ENCODE results near the gene ZC3H10.

Gene ZC3H10

DNA sequence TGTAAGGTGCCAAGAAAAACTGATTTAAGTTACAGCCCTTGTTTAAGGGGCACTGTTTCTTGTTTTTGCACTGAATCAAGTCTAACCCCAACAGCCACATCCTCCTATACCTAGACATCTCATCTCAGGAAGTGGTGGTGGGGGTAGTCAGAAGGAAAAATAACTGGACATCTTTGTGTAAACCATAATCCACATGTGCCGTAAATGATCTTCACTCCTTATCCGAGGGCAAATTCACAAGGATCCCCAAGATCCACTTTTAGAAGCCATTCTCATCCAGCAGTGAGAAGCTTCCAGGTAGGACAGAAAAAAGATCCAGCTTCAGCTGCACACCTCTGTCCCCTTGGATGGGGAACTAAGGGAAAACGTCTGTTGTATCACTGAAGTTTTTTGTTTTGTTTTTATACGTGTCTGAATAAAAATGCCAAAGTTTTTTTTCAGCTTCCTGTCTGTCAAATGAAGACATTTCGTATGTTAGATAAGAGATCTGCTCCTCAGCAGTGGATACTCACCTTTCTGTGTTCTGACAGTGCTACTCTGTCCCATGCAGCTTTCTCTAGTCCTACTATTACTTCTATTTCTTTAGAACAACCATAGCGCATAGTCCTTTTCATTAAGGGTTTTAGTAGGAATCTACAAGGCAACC, 14.9 kb upstream of the ZC3H10 start:
- no peak for DNase-seq (ENCODE audit: low spot score)

DNA sequence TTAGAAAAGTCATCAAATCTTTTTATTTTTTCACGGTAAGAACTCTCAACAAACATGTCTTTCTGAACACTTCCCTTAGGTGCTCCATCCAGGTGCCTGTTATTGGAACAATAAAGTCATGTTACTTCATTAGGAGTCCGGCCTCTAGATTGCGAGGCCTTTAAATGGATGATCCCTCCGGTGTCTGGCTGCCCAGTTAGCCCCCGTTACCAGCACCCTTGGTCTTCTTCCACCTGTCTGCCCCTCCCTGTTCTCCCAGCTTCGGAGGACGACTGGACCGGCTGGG, 14.3 kb upstream of the ZC3H10 start:
- no peak for DNase-seq (ENCODE audit: low spot score)

DNA sequence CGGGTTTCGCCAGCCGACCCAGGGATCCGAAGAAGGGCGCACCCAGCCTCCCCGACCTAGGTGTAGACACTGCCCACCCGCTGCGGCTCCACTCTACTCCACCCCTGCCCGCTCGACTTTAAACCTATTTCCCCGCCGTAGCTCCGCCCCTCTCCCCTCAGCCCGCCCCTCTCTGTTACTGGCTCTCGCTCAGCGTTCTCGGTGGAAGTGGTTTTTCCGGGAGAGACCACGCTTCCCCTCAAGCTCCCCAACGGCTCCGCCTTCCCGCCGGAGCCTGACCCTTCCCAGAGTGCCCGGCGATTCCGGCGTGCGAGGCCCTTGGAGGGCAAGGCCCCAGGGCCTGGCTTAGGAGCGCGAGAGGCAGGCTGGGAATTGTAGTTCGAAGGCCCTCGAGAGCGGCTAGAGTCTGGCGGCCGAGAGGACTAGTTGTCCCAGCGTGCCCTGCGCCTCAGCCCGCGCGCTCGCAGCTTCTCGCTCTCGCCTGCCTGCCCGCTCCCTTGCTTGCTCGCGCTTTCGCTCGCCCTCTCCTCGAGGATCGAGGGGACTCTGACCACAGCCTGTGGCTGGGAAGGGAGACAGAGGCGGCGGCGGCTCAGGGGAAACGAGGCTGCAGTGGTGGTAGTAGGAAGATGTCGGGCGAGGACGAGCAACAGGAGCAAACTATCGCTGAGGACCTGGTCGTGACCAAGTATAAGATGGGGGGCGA, 13.8 kb upstream of the ZC3H10 start, which contains the start of gene PA2G4:
PA2G4 (plus strand) TSS at position 451 of the 706 bp plus-strand sequence; CDS start at position 630, 179 bp downstream.
- DNase-seq (ENCODE audit: low spot score), result peak; percentile 100

DNA sequence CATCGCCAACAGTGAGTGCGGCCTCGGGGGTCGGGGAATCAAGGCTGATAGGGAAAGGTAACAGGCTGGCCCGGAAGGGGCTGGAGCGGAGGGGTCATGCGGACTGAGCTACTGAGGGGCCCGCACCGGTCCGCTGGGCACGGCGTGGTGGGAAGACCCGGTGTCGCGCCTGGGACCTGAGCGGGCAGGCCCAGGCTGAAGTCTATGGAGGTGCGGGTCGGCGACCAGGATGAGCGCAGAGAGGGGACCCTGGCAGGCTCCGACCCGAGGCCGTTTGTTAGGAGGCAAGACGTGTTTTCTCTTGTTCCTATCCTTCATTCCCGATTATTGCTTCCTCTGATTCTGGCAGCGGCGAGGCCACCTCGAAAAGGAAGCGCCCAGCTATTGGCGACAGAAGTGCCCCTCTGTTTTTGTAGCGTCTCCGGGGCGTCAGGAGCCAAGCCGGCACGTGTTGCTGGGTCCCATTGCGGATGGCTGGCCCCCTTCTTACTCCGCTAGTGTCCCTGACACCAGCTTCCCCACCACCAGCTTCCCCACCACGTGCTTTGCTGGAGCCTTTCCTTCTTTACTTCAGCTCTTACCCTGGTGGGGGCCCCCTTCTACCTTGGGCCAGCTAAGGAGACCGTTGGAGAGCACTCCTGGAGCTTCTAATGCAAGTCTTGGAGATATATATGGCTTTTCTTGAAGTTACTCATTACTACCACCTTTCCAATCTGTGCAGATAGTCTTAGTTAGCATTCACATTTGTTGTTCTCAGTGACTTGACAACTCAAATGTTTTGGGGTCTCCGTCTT, 13.1 kb upstream of the ZC3H10 start:
- DNase-seq (ENCODE audit: low spot score), result peak; percentile 39

DNA sequence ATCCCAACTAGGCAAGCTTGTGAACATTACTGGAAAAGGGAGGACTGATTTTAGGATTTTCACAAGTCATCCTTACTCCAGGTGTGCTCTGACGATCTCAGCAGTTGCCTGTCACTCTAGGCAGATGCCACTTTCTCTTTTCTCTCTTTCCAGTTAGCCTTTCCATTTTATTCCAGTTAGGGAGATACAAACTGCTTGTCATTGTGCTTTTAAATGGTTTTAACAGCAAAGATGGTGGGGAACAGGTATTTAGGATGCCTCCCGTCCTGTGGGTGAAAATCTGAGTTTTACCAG, 12.5 kb upstream of the ZC3H10 start:
- DNase-seq (ENCODE audit: low spot score), result no peak

DNA sequence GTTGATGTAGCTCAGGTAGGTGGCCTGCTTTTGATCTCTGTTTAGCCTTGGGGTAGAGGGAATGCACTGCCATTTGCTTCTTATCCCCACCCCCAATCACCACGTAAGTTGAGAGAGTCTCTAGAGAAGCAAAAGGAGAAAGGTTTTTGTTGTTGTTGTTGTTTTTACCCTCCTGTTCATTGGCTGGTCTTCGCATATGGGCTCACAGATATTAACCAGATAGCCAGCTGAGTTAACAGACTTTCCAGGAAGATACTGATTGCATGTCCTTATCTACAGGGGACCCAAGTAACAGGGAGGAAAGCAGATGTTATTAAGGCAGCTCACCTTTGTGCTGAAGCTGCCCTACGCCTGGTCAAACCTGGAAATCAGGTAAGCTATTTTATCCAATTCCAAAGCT, 10.8 kb upstream of the ZC3H10 start:
- no peak for DNase-seq (ENCODE audit: low spot score)

DNA sequence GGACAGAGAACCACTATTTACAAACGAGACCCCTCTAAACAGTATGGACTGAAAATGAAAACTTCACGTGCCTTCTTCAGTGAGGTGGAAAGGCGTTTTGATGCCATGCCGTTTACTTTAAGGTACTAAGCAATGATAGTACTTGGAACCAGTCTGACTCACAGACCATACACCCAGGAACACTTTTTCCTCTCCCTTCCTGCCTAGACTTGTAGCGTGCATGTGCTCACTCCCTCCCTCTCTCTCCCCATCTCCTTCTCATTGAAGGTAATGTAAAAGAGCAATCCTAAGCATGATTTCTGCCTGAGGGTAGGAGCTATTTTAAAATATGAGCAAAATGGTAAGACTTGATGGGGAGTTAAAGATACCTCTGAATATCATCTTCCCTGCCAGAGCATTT, 7.5 kb upstream of the ZC3H10 start:
- no peak for DNase-seq (ENCODE audit: low spot score)

DNA sequence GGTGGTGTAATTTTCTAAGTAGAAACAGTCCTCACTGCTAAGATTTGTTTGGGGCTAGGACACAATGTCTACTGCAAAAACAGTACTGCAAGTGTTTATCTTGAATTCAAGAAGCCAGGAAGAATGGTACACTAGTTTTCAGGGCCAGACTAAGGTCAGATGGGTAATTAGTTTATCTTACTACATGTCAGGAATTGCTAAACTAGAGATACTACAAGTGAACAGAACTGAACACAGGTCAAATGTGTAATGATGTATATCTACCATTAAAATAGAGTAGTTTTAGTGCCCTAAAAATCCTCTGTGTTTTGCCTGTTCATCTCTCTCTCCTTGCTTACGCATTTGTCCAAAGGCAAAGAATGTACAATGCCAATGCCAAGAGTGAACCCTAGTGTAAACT, 4.0 kb upstream of the ZC3H10 start:
- DNase-seq (ENCODE audit: low spot score), result no peak

DNA sequence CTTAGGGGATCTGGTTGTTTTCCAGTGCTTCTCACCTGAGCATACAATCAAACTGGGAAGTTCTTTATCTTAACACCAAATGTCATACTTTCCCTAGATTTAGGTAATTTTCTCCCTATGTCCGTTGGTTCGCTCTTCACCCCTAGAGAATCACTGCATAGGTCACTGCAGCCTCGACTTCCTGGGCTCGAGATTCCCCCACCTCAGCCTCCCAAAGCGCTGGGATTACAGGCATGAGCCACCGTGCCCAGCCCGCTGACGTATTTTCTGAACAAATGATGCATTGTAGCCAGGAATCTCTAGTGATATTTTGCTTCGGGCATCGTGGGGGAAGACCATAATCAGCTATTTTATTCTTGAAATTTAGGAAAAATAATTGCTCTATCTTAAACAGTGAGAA, 2.7 kb upstream of the ZC3H10 start:
- DNase-seq (ENCODE audit: low spot score), result peak; percentile 20

DNA sequence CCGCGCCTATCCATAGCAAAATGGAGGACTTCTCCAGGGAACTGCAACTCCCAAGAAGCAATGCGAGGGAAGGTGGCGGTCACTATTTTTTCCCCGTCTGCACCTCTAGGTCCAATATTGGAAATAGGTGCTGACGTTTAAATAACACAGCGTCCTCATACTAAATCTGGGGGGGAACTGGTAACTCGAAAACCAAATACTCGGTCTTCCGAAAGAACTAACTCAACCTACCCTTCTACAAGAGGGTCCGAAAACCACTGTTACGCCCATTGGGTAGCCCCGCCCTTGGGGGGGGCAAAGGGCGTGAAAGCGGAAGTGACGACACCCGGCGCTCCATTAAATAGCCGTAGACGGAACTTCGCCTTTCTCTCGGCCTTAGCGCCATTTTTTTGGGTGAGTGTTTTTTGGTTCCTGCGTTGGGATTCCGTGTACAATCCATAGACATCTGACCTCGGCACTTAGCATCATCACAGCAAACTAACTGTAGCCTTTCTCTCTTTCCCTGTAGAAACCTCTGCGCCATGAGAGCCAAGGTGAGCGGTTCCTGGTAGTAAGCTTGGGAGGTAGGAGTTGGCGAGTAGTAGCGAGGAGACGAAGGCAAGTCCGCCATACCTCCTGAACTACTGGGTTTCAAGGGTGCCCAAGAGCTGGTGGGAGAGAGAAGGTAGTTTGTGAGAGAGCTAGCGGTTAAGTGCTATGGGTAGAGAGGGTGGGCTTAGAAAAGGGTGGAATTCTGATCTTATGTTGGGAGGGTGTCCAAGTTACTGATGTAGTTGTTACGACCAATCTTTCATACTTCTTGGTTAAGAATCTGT, 1.6 kb upstream of the ZC3H10 start, which contains the start of gene RPL41:
RPL41 (plus strand) TSS at position 367 of the 815 bp plus-strand sequence.
- peak; percentile 95 for DNase-seq (ENCODE audit: low spot score)

DNA sequence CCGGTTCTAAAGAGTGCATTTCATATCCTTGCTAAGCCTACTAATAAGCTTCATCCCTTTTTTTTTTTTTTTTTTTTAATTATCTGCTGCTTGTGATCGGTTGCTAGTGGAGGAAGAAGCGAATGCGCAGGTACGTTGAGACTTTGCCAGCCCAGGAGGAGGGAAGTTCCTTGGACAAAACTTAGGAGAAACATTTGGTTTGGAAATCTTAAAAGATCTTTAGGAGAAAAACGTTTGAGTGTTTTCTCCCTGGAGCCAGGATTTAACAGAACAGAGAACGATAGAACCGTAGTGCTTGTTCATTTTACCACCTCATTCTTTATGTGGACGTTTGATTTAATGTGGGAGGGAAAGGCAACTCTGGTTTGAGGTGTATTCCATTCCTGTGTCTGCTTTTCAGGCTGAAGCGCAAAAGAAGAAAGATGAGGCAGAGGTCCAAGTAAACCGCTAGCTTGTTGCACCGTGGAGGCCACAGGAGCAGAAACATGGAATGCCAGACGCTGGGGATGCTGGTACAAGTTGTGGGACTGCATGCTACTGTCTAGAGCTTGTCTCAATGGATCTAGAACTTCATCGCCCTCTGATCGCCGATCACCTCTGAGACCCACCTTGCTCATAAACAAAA, 872 bp upstream of the ZC3H10 start:
- peak; percentile 29 for DNase-seq (ENCODE audit: low spot score)

DNA sequence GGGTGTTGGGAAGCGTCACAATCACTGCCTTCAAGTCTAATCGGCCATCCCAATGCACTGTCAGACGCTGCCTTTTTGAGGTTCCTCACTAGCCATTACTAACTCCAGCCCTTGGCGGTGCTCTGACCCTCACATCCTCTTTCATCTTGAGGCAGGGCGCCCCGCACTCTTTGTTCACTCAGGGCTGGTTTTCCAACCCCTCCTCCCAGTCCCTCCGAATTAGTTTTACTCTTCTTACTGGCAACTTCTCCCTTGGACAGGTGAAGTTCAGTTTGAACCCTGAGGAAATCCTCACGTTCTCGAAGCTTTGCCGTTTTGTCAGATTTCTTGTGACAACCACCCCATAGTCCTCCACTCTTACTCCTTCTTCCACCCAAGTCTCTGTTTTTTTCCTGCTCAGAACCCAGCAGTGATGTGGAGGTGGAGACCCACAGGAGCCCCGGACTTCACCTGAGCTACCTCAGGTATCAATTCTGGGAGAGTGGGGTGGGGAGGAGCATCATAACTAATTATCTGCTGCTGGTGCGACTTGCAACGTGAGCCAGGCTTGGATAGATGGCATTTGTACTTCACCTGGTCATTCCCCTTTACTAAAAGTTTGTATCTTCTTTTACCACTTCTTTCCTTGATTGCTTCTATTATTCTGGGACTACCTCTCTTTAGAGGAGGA, 757 bp downstream of the ZC3H10 start:
- no peak for DNase-seq (ENCODE audit: low spot score)

DNA sequence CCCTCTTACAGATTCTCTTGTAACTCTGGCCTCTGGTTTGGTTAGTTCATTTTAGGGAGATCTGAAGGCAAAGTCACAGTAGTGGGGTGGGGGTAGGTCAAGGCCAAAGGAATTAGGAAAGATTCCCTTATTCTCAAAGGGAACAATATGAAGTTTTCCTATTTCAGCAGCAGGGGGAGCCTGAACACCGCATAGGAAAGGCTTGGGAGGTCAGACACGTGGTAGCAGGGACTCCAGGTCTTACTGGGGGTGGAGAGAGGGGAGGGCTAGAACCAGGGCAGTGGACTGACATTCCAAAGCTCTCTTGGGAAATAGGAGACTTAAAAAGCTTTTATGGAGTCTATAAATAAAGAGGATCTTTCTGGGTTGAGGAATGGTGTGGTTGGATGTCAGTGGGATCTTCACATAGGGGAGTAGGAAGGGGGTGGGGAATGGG, 1.3 kb downstream of the ZC3H10 start:
- DNase-seq (ENCODE audit: low spot score), result peak; percentile 91

DNA sequence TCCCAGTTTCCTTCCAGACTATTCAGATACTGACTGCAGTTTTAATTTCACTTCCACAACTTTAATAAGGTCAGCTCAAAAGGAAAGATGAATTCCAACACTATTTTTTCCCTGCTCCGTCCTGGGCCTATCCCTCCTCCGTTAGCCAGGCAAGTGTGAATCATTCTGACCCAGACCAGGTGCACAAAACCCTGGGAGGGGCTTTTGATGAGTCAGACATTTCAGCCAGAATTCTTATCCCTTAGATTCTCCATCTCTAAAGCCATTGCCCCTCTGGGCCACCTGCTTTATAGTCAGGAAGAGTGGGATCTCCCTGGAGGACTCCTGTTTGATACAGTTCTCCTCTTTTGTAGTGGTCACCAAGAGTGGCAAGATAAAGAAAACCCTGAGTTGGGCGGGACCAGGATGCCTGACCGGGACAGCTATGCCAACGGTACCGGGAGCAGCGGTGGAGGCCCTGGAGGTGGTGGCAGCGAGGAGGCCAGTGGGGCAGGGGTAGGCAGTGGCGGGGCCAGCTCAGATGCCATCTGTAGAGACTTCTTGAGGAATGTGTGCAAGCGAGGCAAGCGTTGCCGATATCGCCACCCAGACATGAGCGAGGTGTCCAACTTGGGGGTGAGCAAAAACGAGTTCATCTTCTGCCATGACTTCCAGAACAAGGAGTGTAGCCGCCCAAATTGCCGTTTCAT, 2.2 kb downstream of the ZC3H10 start:
- peak; percentile 76 for DNase-seq (ENCODE audit: low spot score)

DNA sequence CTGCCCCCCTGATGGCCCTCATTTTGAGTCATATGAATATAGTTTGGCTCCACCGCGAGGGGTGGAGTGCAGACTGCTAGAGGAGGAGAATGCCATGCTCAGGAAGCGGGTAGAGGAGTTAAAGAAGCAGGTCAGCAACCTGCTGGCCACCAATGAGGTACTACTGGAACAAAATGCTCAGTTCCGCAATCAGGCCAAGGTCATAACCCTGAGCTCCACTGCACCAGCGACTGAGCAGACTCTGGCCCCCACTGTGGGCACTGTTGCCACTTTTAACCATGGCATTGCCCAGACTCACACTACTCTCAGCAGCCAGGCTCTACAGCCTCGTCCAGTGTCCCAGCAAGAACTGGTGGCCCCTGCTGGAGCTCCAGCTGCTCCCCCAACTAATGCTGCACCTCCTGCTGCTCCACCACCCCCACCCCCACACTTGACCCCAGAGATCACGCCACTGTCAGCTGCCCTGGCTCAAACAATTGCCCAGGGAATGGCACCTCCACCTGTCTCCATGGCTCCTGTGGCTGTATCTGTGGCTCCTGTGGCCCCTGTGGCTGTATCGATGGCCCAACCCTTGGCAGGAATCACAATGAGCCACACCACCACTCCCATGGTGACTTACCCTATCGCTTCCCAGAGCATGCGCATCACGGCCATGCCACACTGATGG, 3.3 kb downstream of the ZC3H10 start:
- DNase-seq (ENCODE audit: low spot score), result no peak

DNA sequence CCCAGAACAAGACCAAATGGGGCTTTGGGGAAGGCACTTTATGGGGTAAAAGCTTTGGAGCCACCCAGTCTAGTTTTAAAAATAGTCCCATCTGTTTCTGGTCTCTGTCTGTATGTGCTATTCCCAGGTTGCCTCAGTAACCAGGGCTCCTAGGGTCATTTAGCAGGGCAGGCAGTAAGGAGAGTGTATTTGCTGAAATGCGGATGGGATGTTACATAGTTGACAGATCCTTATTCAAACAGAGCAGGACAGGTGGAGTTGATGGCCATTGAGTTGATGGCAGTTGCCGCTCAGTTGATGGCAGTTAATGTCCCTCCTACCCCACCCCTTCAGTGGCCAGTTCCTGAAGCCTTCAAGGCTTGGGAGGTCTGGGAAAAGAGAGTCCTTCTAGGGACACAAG, 4.6 kb downstream of the ZC3H10 start:
- DNase-seq (ENCODE audit: low spot score), result no peak

DNA sequence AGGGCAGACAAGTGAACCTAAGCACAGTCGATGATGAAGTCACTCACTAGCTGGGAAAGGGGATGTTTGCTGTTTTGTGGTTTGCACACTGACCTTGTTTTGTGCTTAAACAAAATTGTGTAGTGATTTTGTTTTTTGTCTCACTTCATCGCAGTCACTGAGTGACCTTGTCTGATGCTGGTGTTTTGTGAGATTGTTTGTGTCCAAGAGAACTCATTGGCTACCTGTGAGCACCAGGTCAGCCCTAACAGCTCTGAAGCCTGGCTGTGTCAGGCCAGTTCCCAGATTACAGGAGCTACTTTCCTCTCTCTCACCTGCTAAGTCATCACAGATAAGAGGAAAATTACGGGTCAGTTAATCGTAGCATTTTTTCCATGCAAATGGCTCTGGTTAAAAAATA, 6.1 kb downstream of the ZC3H10 start:
- no peak for DNase-seq (ENCODE audit: low spot score)

DNA sequence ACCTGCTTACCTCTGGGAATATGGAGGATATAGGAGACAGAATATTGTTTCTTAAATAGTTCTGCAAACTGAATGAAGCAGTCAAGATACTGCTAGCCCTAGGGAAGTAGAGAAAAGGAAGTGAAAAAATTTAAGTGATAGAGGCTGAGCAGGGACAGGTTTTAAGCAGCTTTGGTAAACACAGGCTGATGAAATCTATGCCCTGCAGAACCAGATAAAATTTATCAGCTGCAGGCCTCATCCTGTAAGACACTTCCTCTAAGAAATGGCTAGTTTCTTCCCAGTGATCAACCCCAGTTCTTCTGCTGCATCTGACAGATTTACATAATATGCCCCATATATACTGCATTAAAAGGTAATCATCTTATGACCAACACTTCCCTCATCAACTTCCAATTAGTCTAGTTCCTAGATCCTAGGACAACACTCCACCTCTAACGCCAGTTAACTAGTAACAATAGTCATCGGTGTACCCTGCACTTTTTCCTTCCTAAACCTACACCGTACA, 8.7 kb downstream of the ZC3H10 start:
- DNase-seq (ENCODE audit: low spot score), result no peak

DNA sequence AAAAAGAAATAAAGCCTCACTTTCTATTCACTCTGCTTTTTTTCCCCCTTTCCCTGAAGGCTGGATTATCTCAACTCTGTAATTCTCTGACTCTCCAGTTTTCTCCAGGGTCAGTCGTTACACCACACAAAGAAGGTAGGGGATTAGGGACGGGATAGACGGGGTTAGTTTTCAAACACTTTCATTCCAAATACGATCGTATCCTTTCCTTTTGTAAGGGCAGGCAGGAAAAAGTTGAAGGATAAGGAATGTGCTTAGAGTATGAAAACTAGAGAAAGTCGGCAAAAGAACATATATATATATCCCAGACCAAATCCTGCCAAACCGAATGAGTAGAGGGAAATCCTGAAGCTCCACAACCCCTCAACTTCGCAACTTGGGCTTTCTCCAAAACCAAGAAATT, 9.4 kb downstream of the ZC3H10 start:
- no peak for DNase-seq (ENCODE audit: low spot score)

All from kidney tubule cell (primary cell).